Common myeloid progenitor, CD34-positive (primary cell): ENCODE measurements around the gene NRTN.
"Not testable (repeated sequence)": the region's sequence is repeated elsewhere in the genome, so short reads cannot be mapped to it uniquely, and the experiment has no call there.

Source experiments
- CTCF ChIA-PET: fragments of 350-600 bp; sonication (Branson Sonifier 250); formaldehyde crosslinking; loops from one replicate; lab custom pipeline; 2021; ENCODE audit warnings: antibody characterized with exemption; lab: Charles Lee
- POLR2A ChIA-PET: fragments of 350-600 bp; sonication (Branson Sonifier 250); formaldehyde crosslinking; loops from one replicate; lab custom pipeline; 2021; ENCODE audit warnings: antibody characterized with exemption; lab: Charles Lee
- DNase-seq, 3 donors: peaks; one replicate each; pipeline versions ENCODE4 v3.0.0 to v3.0.0-alpha.2; 2013
- H3K27ac ChIP-seq, 2 experiments: 1 replicate in 1 of 2; 2 replicates in 1 of 2; pipeline ENCODE4 v1.7.0; 2013; ENCODE audit warnings: inconsistent platforms in 2 of 2, low read length in 2 of 2, mild to moderate bottlenecking in 2 of 2, low read depth in 1 of 2, moderate library complexity in 1 of 2; ENCODE audit not compliant: severe bottlenecking in 2 of 2, insufficient read depth in 1 of 2, poor library complexity in 1 of 2
- H3K27me3 ChIP-seq, 5 experiments: replicated peaks in 2 of 5; 1 replicate in 3 of 5; 2 replicates in 2 of 5; pipeline versions ENCODE4 v1.6.1 to v1.7.0; 2013; ENCODE audit warnings: low read length in 4 of 5, mild to moderate bottlenecking in 2 of 5, moderate library complexity in 2 of 5, inconsistent platforms in 1 of 5; ENCODE audit not compliant: insufficient read depth in 5 of 5, control insufficient read depth in 4 of 5
- H3K36me3 ChIP-seq, 4 experiments: 1 replicate in 2 of 4; 2 replicates in 2 of 4; pipeline versions ENCODE4 v1.6.1 to v1.7.0; 2013; ENCODE audit warnings: low read length in 3 of 4, control low read depth in 1 of 4, mild to moderate bottlenecking in 1 of 4; ENCODE audit not compliant: control insufficient read depth in 4 of 4, insufficient read depth in 4 of 4
- H3K4me1 ChIP-seq, 4 experiments: 1 replicate in 3 of 4; 2 replicates in 1 of 4; pipeline versions ENCODE4 v1.6.1 to v1.7.1; 2013; ENCODE audit warnings: low read length in 3 of 4, mild to moderate bottlenecking in 3 of 4, control low read depth in 1 of 4, inconsistent platforms in 1 of 4, moderate library complexity in 1 of 4; ENCODE audit not compliant: control insufficient read depth in 4 of 4, insufficient read depth in 4 of 4; ENCODE audit errors: control extremely low read depth in 1 of 4
- H3K4me3 ChIP-seq, 7 experiments: 1 replicate in 4 of 7; 2 replicates in 3 of 7; pipeline versions ENCODE4 v1.5.1 to v1.7.0; 2013; ENCODE audit warnings: mild to moderate bottlenecking in 7 of 7, low read length in 6 of 7, moderate library complexity in 6 of 7, inconsistent platforms in 2 of 7, low read depth in 2 of 7, control low read depth in 1 of 7; ENCODE audit not compliant: insufficient read depth in 4 of 7, control insufficient read depth in 1 of 7; ENCODE audit errors: extremely low read depth in 1 of 7
- H3K9me3 ChIP-seq, 5 experiments: 1 replicate in 4 of 5; 2 replicates in 1 of 5; pipeline versions ENCODE4 v1.6.1 to v1.7.1; 2013; ENCODE audit warnings: low read length in 4 of 5, mild to moderate bottlenecking in 2 of 5, inconsistent platforms in 1 of 5, low read depth in 1 of 5, moderate library complexity in 1 of 5; ENCODE audit not compliant: control insufficient read depth in 4 of 5, insufficient read depth in 2 of 5; ENCODE audit errors: control extremely low read depth in 1 of 5
- WGBS: methylation state at CpG from one replicate; pipeline ENCODE4 v1.1.5; 2013; ENCODE audit not compliant: insufficient coverage; 5-methylcytosine and 5-hydroxymethylcytosine counted together

The NRTN gene

GRCh38 chr19:5832527-5833216 lies 27.8 kb downstream of the NRTN start:
- ChIA-PET CTCF (interaction anchor here (1.1 to 1.7 kb wide), 2 partner anchors 29 to 38 kb away, joined by 3 to 5 read pairs; no protein-coding TSS in a partner anchor), POLR2A (no interaction called here)

GRCh38 chr19:5837761-5838352 lies 33.0 kb downstream of the NRTN start:
- H3K27me3 ChIP-seq, result no peaks in the 10 kb centered on the region
- H3K9me3 ChIP-seq, result no peaks in the 10 kb centered on the region
- POLR2A ChIA-PET, result interaction anchor here (1.1 to 1.7 kb wide), 2 partner anchors 10 to 23 kb away, joined by 3 to 7 read pairs; no protein-coding TSS in a partner anchor
- CTCF ChIA-PET, result interaction anchor here (1.8 to 1.9 kb wide), 2 partner anchors 34 to 55 kb away, joined by 4 to 5 read pairs; partner anchors contain the start of gene NRTN
- H3K4me1 ChIP-seq, result peaks cover 7 to 29% (median 24%) of the 10 kb centered on the region in 4 experiments
- 33% methylated on average over 6 of the region's 15 CpGs for WGBS
- no peak overlapping the region for H3K27ac ChIP-seq
- no peaks in the 10 kb centered on the region for H3K36me3 ChIP-seq
- DNase-seq, result no peak
- H3K4me3 ChIP-seq, result peak overlapping the region in 4 of 7 experiments; percentile 21 to 65 (median 42)

More at GRCh38 chr19:5832527-5833216, 27.8 kb downstream of the NRTN start:
- Histone ChIP-seq H3K27me3 (no peaks in the 10 kb centered on the region), H3K4me3 (no peak overlapping the region), H3K36me3 (no peaks in the 10 kb centered on the region), H3K27ac (no peak overlapping the region), H3K4me1 (peaks cover 0 to 17% (median 15%) of the 10 kb centered on the region in 4 experiments), H3K9me3 (no peaks in the 10 kb centered on the region)
- WGBS, result 100% methylated on average over 5 of the region's 6 CpGs
- DNase-seq, result no peak

- Histone ChIP-seq H3K4me1 (peaks cover 7 to 29% (median 24%) of the 10 kb centered on the region in 4 experiments), H3K27me3 (no peaks in the 10 kb centered on the region), H3K27ac (no peak overlapping the region), H3K4me3 (peak overlapping the region in 4 of 7 experiments; percentile 21 to 65 (median 42)), H3K36me3 (no peaks in the 10 kb centered on the region), H3K9me3 (no peaks in the 10 kb centered on the region)
- 4% methylated on average over 15 of the region's 20 CpGs for WGBS
- ChIA-PET CTCF (interaction anchor here (1.8 to 1.9 kb wide), 2 partner anchors 34 to 54 kb away, joined by 4 to 5 read pairs; partner anchors contain the start of gene NRTN), POLR2A (interaction anchor here (1.1 to 1.7 kb wide), 2 partner anchors 10 to 22 kb away, joined by 3 to 7 read pairs; no protein-coding TSS in a partner anchor)
- peak in 2 of 3 donors; percentile 40 to 59 for DNase-seq
Measured at GRCh38 chr19:5838353-5839064, 33.6 kb downstream of the NRTN start.

GRCh38 chr19:5839065-5840017 lies 34.5 kb downstream of the NRTN start, which contains the start of gene FUT6:
Gene FUT6 (minus strand): TSS chr19:5839702. CDS start chr19:5832567, 7,135 bp downstream.
- peak within 1 kb of the TSS in 5 of 7 experiments; percentile 9 to 65 (median 48) for H3K4me3 ChIP-seq
- CTCF ChIA-PET, result interaction anchor here (1.2 to 1.9 kb wide), 4 partner anchors 11 to 54 kb away, joined by 4 to 5 read pairs (median 4); partner anchors contain the start of gene NRTN
- no peak within 1 kb of the TSS for H3K27ac ChIP-seq
- no peaks in the 10 kb centered on the region for H3K27me3 ChIP-seq
- H3K9me3 ChIP-seq, result no peaks in the 10 kb centered on the region
- POLR2A ChIA-PET, result interaction anchor here (1.0 to 1.1 kb wide), 3 partner anchors 11 to 64 kb away, joined by 3 to 4 read pairs (median 3); partner anchors contain the start of gene NDUFA11
- WGBS, result 51% methylated on average over 7 of the region's 9 CpGs
- peaks cover 7 to 29% (median 24%) of the 10 kb centered on the region in 4 experiments for H3K4me1 ChIP-seq
- DNase-seq, result peak in 2 of 3 donors; percentile 43 to 61
- no peaks in the 10 kb centered on the region for H3K36me3 ChIP-seq

GRCh38 chr19:5841735-5842111 lies 36.9 kb downstream of the NRTN start:
- CTCF ChIA-PET, POLR2A ChIA-PET: not testable (repeated sequence)
- WGBS, result 86% methylated on average over 2 of the region's 6 CpGs

GRCh38 chr19:5843295-5843927 lies 38.5 kb downstream of the NRTN start:
- H3K4me1 ChIP-seq, result peaks cover 7 to 21% (median 18%) of the 10 kb centered on the region in 4 experiments
- ChIA-PET CTCF (no interaction called here), POLR2A (no interaction called here)
- DNase-seq, result no peak
- H3K36me3 ChIP-seq, result no peaks in the 10 kb centered on the region
- H3K27me3 ChIP-seq, result no peaks in the 10 kb centered on the region
- no peak overlapping the region for H3K4me3 ChIP-seq
- H3K9me3 ChIP-seq, result no peaks in the 10 kb centered on the region
- 99% methylated on average over 14 of the region's 21 CpGs for WGBS
- no peak overlapping the region for H3K27ac ChIP-seq

More at GRCh38 chr19:5841735-5842111, 36.9 kb downstream of the NRTN start:
- H3K9me3 ChIP-seq, DNase-seq, H3K27ac ChIP-seq, H3K27me3 ChIP-seq, H3K4me3 ChIP-seq, H3K36me3 ChIP-seq: not testable (repeated sequence)
- H3K4me1 ChIP-seq, result peaks cover 7 to 29% (median 24%) of the 10 kb centered on the region in 4 experiments
